SK-N-SH (cell line): ENCODE measurements around the gene DCDC2.

ENCODE experiments used
- FOXJ3 ChIP-seq: sonication (generic); formaldehyde crosslinking; IDR thresholded peaks from 2 replicates; pipeline ENCODE4 v1.5.1; 2020; ENCODE audit warnings: mild to moderate bottlenecking, missing genetic modification reagents
- JUND ChIP-seq: IDR thresholded peaks from 2 replicates; pipeline ENCODE4 v1.4.0; 2012
- MAX ChIP-seq: IDR thresholded peaks from 2 replicates; pipeline ENCODE4 v1.4.0; 2012; ENCODE audit warnings: low read depth
- NRF1 ChIP-seq: IDR thresholded peaks from 2 replicates; pipeline ENCODE4 v1.6.1; 2012; ENCODE audit warnings: low read depth, mild to moderate bottlenecking, low read length
- USF2 ChIP-seq: fragments of 150-350 bp; IDR thresholded peaks from 2 replicates; pipeline ENCODE4 v1.6.1; 2017; ENCODE audit warnings: antibody characterized with exemption, low read length, low read depth, borderline replicate concordance
- TF ChIP-seq, protein P1 (sequence below): fragments of 200-600 bp; sonication (generic); IDR thresholded peaks from 2 replicates; pipeline ENCODE4 v1.6.1; 2017; ENCODE audit warnings: antibody characterized with exemption, mild to moderate bottlenecking, moderate library complexity
- TF ChIP-seq, protein P2 (sequence below): IDR thresholded peaks from 2 replicates; pipeline ENCODE4 v1.6.1; 2012; ENCODE audit warnings: mild to moderate bottlenecking, low read depth, low read length, moderate library complexity

DNA sequence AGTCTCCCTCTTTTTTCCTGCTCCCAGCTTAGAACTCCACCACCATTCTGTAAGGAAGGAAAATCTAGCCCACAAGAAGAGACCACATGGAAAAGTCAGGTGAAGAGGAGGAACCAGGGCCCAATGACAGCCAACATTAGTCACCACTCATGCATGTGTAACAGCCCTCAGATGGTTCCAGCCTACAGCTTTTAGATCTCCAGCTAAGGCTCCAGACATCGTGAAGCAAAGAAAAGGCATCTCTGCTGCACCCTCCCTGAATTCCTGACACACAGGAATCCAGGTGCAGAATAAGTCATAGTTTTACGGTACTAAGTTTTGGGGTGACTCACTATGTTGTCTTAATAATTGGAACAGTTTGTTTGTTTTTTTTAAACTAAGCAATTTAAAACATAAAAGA lies 25.5 kb downstream of the DCDC2 start:
- TF ChIP-seq, protein P1, sequence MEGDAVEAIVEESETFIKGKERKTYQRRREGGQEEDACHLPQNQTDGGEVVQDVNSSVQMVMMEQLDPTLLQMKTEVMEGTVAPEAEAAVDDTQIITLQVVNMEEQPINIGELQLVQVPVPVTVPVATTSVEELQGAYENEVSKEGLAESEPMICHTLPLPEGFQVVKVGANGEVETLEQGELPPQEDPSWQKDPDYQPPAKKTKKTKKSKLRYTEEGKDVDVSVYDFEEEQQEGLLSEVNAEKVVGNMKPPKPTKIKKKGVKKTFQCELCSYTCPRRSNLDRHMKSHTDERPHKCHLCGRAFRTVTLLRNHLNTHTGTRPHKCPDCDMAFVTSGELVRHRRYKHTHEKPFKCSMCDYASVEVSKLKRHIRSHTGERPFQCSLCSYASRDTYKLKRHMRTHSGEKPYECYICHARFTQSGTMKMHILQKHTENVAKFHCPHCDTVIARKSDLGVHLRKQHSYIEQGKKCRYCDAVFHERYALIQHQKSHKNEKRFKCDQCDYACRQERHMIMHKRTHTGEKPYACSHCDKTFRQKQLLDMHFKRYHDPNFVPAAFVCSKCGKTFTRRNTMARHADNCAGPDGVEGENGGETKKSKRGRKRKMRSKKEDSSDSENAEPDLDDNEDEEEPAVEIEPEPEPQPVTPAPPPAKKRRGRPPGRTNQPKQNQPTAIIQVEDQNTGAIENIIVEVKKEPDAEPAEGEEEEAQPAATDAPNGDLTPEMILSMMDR = no peak
- TF ChIP-seq, protein P2, sequence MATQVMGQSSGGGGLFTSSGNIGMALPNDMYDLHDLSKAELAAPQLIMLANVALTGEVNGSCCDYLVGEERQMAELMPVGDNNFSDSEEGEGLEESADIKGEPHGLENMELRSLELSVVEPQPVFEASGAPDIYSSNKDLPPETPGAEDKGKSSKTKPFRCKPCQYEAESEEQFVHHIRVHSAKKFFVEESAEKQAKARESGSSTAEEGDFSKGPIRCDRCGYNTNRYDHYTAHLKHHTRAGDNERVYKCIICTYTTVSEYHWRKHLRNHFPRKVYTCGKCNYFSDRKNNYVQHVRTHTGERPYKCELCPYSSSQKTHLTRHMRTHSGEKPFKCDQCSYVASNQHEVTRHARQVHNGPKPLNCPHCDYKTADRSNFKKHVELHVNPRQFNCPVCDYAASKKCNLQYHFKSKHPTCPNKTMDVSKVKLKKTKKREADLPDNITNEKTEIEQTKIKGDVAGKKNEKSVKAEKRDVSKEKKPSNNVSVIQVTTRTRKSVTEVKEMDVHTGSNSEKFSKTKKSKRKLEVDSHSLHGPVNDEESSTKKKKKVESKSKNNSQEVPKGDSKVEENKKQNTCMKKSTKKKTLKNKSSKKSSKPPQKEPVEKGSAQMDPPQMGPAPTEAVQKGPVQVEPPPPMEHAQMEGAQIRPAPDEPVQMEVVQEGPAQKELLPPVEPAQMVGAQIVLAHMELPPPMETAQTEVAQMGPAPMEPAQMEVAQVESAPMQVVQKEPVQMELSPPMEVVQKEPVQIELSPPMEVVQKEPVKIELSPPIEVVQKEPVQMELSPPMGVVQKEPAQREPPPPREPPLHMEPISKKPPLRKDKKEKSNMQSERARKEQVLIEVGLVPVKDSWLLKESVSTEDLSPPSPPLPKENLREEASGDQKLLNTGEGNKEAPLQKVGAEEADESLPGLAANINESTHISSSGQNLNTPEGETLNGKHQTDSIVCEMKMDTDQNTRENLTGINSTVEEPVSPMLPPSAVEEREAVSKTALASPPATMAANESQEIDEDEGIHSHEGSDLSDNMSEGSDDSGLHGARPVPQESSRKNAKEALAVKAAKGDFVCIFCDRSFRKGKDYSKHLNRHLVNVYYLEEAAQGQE = no peak
- TF ChIP-seq FOXJ3 (CRISPR knock-in tag) = no peak
- no peak for TF ChIP-seq USF2
- no peak for TF ChIP-seq MAX
- TF ChIP-seq JUND = no peak
- no peak for TF ChIP-seq NRF1
